HG02623 (cell line): Measurements from ENCODE around the gene SLC27A5.
"Not testable (repeated sequence)": the region's sequence is repeated elsewhere in the genome, so short reads cannot be mapped to it uniquely, and the experiment has no call there.

ENCODE experiments used
- ATAC-seq: cut with Tn5 transposase; IDR thresholded peaks from one replicate; pipeline ENCODE4 v1.9.1; 2021; ENCODE audit warnings: moderate library complexity; ENCODE audit not compliant: unreplicated experiment

SLC27A5 gene

GRCh38 chr19:58551123-58551497, 39.3 kb upstream of the SLC27A5 start:
- ATAC-seq: no peak

- ATAC-seq: no peak
Measured at GRCh38 chr19:58550362-58551122, 38.8 kb upstream of the SLC27A5 start.

DNA sequence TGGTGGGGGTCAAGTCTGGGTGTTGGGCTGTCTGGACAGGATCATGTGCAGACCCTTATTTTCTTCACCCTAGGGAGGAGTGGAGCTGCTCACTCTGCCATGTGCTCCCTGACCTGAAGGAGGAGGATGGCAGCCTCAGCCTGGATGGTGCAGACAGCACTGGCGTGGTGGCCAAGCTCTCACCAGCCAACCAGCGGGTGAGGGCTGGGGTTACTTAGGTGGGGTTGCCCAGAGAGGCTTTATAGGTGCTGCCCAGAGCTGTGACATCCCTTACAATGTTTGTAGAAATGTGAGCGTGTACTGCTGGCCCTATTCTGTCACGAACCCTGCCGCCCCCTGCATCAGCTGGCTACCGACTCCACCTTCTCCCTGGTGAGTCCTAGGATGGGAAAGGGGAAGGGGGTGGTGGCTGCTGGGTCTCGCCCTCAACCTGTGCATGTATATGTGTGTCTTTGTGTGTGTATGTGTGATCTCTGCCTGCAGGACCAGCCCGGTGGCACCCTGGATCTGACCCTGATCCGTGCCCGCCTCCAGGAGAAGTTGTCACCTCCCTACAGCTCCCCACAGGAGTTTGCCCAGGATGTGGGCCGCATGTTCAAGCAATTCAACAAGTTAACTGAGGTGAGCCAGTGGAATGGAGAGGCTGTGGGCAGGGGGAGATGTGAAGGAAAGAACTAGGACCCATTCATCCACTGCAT, 38.0 kb upstream of the SLC27A5 start:
- ATAC-seq: no peak

- ATAC-seq: no peak
Measured at GRCh38 chr19:58548859-58549663, 37.3 kb upstream of the SLC27A5 start.

DNA sequence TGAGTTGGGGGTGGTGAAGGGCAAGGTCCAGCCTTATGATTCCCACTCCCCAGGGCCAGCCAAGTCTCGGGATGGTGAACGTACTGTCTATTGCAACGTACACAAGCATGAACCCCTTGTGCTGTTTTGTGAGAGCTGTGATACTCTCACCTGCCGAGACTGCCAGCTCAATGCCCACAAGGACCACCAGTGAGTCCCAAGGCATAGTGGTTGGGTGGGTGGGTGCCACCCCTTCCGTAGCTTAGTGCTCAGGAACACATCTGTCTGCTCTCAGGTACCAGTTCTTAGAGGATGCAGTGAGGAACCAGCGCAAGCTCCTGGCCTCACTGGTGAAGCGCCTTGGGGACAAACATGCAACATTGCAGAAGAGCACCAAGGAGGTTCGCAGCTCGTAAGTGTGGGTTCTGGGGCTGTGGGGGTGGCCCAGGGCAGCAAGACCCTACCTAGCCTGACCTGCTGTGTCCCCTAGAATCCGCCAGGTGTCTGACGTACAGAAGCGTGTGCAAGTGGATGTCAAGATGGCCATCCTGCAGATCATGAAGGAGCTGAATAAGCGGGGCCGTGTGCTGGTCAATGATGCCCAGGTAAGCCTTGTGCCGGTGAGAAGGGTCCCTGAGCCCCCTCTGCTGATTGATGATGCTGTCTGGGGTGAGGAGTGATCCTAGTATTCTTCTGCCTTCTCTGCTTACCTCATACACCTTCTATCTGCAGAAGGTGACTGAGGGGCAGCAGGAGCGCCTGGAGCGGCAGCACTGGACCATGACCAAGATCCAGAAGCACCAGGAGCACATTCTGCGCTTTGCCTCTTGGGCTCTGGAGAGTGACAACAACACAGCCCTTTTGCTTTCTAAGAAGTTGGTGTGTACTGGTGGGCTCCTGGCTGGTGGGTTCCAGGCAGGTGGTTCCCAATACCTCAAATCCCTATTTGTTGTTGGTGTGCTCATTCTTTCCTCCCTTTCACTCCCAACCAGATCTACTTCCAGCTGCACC, 35.8 kb upstream of the SLC27A5 start:
- ATAC-seq: no peak

GRCh38 chr19:58546019-58546530, 34.3 kb upstream of the SLC27A5 start:
- no peak for ATAC-seq

DNA sequence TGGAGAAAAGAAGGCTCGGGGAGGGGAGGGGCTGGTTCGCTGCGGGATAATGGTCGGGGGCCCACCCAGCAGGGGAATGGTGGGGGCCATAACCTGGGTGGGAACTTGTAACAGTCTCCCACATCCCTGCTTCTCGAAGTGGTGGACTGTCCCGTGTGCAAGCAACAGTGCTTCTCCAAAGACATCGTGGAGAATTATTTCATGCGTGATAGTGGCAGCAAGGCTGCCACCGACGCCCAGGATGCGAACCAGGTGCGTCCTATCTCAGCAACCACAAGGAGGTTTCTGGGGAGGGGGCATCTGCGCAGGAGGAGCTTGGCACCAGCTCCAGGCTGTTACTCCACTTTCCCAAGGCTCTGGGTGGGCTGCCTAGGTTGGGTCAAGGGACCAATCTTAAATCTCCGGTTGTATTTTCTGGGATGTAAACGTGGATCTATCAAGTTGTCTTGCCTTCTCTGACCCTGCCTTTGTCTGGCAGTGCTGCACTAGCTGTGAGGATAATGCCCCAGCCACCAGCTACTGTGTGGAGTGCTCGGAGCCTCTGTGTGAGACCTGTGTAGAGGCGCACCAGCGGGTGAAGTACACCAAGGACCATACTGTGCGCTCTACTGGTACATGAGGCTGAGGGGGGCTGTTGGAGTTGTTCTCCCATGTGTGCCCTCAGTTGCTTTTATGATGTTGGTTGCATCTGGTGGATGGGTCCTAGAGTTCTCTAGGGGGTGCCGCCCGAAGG, 33.7 kb upstream of the SLC27A5 start:
- no peak for ATAC-seq

DNA sequence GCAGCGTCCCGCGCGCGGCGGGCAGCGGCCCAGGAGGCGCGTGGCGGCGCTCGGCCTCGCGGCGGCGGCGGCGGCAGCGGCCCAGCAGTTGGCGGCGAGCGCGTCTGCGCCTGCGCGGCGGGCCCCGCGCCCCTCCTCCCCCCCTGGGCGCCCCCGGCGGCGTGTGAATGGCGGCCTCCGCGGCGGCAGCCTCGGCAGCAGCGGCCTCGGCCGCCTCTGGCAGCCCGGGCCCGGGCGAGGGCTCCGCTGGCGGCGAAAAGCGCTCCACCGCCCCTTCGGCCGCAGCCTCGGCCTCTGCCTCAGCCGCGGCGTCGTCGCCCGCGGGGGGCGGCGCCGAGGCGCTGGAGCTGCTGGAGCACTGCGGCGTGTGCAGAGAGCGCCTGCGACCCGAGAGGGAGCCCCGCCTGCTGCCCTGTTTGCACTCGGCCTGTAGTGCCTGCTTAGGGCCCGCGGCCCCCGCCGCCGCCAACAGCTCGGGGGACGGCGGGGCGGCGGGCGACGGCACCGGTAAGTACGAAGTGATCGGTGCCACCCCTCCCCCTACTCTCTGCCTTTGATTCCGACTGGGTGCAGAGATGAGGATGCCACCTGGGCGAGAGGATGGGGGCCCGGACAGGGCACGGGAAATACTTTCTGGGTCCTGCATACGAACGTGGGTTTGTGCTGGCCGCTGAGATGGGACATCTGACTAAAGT, 32.9 kb upstream of the SLC27A5 start:
- ATAC-seq: peak; percentile 49

DNA sequence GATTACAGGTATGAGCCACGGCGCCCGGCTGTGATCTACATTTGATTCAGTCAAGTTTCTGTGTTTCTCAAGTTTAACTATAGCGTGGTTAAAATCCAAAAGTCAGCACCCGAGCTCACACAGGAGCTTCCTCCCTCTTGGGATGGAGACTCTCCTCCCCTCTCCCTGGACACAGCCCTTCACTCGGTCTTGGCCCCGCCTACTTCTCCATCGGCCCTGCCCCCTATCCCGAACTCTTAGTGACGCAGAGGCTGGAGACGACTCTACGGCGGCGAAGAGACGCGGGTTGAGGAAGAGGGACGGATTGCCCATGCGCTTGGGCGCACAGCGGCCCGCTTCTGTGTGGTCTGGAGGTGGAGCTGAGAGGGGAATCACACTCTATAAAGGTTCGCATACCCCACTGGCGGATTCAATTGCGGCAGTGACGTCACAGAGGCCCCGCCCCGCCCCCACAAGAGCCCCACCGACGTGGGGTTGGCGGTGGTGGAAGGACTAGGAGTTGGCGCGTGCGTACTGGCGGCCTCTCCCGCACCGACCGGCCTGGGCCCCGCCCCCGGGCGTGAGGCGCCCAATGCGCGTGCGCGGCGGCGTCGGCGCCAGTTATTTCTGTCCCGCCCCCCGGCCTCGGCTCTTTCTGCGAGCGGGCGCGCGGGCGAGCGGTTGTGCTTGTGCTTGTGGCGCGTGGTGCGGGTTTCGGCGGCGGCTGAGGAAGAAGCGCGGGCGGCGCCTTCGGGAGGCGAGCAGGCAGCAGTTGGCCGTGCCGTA, 32.2 kb upstream of the SLC27A5 start, which contains the start of gene TRIM28:
Gene TRIM28 (plus strand): TSS at position 239 of the 765 bp plus-strand sequence. CDS start 694 bp downstream, outside the sequence.
- ATAC-seq: peak; percentile 78

DNA sequence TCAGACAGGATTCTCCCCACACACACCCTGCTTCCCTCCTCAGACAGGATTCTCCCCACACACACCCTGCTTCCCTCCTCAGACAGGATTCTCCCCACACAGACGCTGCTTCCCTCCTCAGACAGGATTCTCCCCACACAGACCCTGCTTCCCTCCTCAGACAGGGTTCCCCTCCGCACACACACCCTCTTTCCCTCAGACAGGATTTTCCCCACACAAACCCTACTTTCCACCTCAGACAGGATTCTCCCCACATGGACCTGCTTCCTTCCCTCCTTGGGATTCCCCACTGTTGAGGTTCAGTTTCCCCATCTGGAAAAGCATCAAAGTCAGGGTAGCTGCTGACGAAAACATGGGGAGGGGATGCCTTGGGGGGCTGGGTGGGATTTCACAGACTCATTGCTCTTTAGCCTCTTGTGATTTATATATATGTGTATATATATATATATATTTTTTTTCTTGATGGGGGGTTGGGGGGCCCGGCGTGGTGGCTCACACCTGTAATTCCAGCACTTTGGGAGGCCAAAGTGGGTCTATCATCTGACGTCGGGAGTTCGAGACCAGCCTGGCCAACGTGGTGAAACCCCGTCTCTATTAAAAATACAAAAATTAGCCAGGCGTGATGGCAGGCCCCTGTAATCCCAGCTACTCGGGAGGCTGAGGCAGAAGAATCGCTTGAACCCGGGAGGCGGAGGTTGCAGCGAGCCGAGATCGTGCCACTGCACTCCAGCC, 31.0 kb upstream of the SLC27A5 start:
- not testable (repeated sequence) for ATAC-seq

GRCh38 chr19:58539169-58539559, 27.4 kb upstream of the SLC27A5 start:
- not testable (repeated sequence) for ATAC-seq

- ATAC-seq: no peak
Measured at GRCh38 chr19:58538257-58539168, 26.7 kb upstream of the SLC27A5 start.

- no peak for ATAC-seq
Measured at GRCh38 chr19:58536852-58537798, 25.3 kb upstream of the SLC27A5 start.

DNA sequence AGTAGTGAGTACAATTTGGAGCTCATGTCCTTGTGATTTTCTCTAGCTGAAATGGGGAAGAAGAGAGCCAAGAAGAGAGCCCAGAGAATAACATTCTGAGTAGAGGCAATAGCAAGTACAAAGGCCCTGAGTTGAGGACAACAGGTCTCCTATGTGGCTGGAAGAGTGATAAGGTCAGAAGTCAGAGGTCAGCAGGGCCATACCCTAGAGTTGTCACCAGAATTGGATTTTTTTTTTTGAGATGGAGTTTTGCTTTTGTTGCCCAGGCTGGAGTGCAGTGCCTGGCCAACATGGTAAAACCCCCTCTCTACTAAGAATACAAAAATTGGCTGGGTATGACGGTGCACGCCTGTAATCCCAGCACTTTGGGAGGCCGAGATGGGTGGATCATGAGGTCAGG, 24.1 kb upstream of the SLC27A5 start:
- no peak for ATAC-seq
